GM18502 (cell line): Measurements from ENCODE around the gene CD44.

ENCODE experiments used
- ATAC-seq: cut with Tn5 transposase; IDR thresholded peaks from one replicate; pipeline ENCODE4 v1.9.1; 2021; ENCODE audit warnings: mild to moderate bottlenecking; ENCODE audit not compliant: unreplicated experiment, poor library complexity

The CD44 gene

DNA sequence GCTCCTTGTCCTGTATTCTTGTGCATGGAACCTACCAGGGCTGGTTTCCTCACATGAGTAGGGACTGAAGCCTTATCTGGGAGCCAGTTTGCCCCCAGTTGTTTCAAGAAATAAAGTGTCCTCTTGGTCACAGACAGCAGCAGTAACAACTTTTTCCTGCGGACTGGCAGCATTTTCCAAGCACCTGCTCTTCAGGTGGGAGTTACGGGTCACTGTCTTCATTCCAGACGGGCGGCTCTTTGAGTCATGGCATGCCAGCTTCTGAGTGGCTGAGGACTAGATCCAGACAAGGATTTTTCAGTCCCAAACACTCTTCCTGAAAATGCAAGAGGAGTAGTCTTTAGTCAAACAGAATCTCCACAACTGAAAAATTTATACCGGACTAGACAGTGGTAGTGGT is 2.7 kb upstream of the CD44 start:
- ATAC-seq = no peak

GRCh38 chr11:35138058-35138457 is 913 bp upstream of the CD44 start:
- no peak for ATAC-seq

GRCh38 chr11:35138606-35138942 is 397 bp upstream of the CD44 start:
- no peak for ATAC-seq

DNA sequence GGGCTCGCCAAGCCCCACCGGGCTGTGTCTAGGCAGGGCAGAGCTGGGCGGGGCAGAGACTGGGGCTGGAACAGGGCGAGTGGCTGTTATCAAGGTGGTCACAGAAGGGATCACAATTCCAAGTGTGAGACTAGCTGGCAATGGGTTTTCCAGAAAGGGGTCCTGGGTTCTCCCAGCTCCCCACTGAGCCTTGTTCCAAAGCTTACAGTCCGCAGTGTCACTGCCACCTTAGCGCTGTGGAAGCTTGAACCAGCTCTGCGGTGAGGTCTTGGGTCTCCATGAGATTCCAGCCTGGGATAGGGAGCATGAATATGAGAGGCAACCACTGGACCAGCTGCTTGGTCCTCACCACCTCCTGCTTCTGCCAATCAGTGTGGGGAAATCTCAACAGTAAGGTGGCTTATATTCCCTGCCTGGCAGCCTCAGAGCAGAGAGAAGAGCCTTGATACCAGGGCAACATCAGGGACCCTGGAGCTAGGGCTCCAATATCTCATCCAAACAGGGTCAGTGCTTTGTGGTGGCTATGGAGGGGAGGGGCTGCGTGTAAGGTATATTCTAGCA is 831 bp downstream of the CD44 start:
- no peak for ATAC-seq

GRCh38 chr11:35141071-35141470 is 2.1 kb downstream of the CD44 start:
- ATAC-seq = no peak

- no peak for ATAC-seq
Observed at GRCh38 chr11:35141571-35141971, 2.6 kb downstream of the CD44 start.

- no peak for ATAC-seq
Observed at GRCh38 chr11:35142481-35143075, 3.6 kb downstream of the CD44 start.

DNA sequence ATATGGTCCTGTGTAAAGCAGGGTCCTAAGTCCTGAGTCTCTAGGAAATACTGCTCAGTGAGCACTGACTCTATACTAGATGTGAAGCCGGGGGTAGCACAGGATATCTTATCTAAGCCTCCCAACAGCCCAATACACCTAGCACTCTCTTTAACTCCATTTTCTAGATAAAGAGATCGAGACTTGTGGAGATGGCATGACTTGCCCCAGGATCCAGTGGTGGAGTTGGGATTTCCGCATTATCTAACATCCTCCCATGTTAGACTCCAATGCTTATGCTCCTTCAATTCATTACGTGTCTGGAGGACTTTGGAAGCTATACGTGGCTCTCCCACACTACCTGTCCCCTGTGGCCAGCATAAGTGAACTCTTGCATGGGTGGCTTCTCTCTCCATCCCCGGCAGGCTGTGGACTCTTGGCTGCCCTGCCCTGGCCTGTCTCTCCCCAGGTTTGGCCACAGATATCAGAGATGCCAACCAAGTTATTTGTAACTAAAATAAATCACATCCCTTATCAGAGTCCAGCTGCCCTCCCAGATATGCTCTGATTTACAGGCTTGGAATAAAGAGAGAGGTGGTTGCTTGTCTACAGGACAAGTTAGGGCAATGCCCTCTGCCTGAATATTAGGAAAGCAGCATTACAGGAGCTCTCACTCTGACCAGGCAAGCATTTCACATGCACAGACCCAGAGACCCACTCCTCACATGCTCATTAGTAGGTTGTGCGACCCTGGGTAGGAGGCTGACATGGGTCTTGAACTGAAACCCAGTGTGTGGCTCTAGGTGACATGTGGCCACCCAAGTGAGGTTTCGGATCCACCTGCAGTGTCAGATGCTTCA is 4.5 kb downstream of the CD44 start:
- ATAC-seq = no peak

GRCh38 chr11:35144136-35144741 is 5.3 kb downstream of the CD44 start:
- peak; percentile 51 for ATAC-seq

GRCh38 chr11:35144806-35145205 is 5.8 kb downstream of the CD44 start:
- ATAC-seq = no peak

- peak; percentile 57 for ATAC-seq
Observed at GRCh38 chr11:35145271-35145670, 6.3 kb downstream of the CD44 start.

DNA sequence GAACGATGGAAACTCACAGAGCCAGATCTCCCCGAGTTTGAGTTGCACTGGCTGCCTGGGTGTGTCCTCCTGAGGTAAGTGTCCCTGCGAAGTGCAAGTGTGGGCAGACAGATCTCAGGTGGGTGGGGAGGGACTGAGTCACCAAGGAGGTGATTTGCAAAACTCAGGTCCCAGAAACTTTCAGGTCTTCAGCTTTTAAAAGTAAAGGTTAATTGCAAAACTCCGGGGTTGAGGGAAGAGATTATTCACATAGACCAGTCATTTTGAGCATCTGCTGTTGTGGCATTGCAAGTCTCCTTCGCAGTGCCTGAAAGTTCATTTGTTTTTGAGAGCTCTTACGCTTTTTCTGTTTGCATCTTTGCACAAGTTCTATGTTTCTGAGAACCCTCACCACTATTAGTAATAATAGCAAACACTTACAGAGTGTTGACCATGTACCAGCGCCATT is 7.1 kb downstream of the CD44 start:
- peak; percentile 30 for ATAC-seq

DNA sequence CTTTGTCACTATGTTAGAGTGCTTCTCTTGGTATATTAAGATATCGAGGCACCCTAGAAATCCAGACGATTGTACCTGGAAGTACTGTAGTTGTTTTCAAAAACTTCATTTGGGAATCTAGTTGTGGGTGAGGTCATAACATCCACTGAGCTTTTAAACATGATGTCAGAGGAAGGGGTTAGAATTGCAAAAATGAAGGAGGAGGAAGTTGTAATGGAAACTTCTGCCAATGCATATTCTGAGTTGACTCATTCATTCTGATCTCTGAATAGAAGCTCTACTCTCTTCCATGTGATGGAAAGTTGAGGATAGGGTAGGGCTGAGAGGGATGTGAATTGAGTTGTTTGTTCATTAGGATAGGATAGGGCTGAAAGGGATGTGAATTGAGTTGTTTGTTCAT is 7.7 kb downstream of the CD44 start:
- no peak for ATAC-seq

DNA sequence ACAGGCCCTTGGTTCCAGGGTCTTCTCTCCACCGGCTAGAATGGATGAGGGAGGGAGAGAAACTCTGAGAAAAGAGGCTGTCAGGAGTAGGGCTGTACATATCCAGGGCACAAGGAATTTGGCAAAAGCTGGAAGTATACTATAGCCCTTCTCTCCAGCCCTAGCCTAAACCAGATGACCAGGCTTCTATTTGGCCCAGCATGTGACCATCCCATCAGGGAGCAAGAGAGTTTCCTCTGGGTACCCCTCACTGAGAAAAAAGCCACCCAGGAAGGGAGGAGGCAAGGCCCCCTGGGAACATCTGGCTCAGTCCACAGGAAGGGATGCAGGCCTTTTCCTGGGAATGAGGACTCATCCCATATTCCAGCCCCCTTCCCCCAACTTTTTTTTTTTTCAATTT is 8.3 kb downstream of the CD44 start:
- no peak for ATAC-seq

- no peak for ATAC-seq
Observed at GRCh38 chr11:35148163-35148837, 9.3 kb downstream of the CD44 start.

DNA sequence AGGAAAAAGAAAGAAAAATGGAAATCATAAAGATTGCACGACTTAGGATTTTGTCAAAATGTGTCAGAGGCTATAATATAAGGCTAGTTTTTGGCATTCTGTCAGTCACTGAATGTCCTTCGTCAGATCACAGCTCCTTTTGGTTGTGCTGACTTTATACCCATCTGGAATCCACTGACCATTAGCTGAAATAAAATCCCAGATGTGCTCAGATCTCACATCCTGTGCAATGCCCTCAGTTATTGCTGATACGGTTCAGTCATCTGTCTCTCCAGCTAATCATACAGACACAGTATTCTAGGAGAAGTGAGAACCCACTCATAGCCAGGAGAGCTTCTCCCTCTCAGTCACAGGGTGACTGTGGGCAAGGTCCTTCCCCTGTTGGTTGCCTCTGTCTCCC is 11.5 kb downstream of the CD44 start:
- no peak for ATAC-seq

DNA sequence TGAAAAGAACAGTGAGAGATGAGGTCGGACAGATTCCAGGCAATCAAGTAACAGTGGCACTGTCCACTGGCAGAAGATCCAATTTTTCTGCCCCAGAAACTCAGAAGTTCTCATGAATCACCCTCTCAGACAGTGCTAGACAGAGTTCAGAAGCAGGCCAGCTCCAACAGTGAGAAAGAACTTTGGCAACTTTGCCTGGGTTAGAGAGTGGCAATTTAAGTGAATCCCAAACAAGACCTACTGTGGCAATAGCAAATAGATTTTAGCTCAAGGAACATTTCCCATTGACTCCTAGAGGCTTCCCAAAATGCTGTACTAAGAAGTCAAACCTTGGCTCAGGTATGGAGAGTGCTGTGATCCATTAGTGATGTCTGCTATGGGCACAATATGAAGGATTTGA is 12.3 kb downstream of the CD44 start:
- no peak for ATAC-seq

DNA sequence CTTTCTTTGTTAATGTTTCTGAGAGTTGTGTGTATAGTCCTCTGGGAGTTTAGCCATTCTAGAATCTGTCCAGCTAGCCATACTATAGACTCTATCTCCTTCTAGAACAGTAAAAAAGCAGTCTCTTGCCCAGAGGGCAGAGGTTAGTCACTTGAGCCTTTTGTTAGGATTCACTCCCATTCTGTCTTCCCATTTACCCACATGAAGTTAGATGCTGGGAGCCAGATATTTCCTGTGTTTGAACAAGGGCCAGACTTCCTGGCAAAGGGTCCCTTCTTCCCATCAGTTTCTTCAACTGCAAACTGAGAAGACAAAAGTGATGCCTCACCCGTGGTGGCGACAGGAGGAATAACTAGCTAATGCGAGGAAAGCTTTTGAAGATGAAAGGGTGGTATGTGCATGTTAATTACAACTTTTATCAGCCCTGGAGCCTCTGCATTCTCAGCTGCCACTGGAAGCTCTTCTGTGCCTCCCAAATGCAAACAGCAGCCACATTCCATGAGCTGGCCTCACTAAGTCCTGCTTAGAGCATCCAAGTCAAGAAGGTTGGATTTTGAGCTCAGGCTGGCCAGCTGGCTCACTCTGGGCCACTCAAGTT is 12.8 kb downstream of the CD44 start:
- no peak for ATAC-seq

DNA sequence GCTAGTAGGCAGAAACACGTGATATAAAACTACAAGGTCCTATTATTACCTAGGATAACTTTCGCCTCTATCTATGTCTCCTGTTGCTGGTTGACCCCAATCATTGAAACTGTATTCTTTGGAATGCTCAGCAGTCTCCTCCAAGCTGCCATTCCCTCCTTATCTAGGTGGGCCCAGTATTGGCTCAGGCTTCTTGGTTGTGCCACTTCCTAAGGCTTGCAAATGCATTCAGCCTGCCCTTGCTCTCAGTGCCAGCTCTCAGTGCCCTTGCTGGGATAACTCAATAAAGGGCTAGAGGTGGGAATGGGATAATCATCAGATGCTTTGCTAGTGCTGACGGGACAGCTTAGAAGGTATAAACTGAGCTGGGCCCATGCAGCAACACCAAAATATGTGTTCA is 13.6 kb downstream of the CD44 start:
- no peak for ATAC-seq

- no peak for ATAC-seq
Observed at GRCh38 chr11:35153280-35153679, 14.3 kb downstream of the CD44 start.
